ENCODE data around the gene CNDP2.

GRCh38 chr18:74540652-74541421 is 44.7 kb downstream of the CNDP2 start:
- TF ChIP-seq CTCF (conservative IDR thresholded peaks at IDR 0.05) (no peak), EZH2 (IDR thresholded peaks at IDR 0.05; ENCODE audit: low read depth) (no peak)
